Measurements from ENCODE around the gene ROBO1. TPM values are rescaled to one million over a fixed set of nuclear protein-coding genes. Genes with fewer than 3 reads are reported as not detected.
"Not testable (repeated sequence)": the region's sequence is repeated elsewhere in the genome, so short reads cannot be mapped to it uniquely, and the experiment has no call there.

Gene ROBO1
- total RNA-seq, 1 donor from 2014 or later: 71.7 TPM

- H3K4me2 ChIP-seq (ENCODE audit: low read length): no peak overlapping the region
- no peak for FAIRE-seq
These were observed 460.7 kb downstream of the ROBO1 start for GRCh38 chr3:79306934-79307570.

GRCh38 chr3:79299949-79300635 lies 467.7 kb downstream of the ROBO1 start:
- not testable (repeated sequence) for H3K27ac ChIP-seq (ENCODE audit: low read depth, low read length); H3K36me3 ChIP-seq (ENCODE audit: insufficient read depth, low read length); H3K4me1 ChIP-seq (ENCODE audit: insufficient read depth, low read length); H3K27ac Mint-ChIP-seq (ENCODE audit: unreplicated experiment); H3K27me3 Mint-ChIP-seq (ENCODE audit: low read depth, unreplicated experiment); H3K9me3 Mint-ChIP-seq (ENCODE audit: unreplicated experiment); H2AFZ ChIP-seq (ENCODE audit: low read depth, low read length); H3K4me2 ChIP-seq (ENCODE audit: low read length); H3K79me2 ChIP-seq (ENCODE audit: insufficient read depth, low read length); H3K4me3 ChIP-seq (ENCODE audit: insufficient read depth, low read depth, low read length); H3K9ac ChIP-seq (ENCODE audit: low read length); H3K27me3 ChIP-seq (ENCODE audit: insufficient read depth, low read length); H3K9me3 ChIP-seq (ENCODE audit: insufficient read depth, low read depth, low read length); H3K4me1 Mint-ChIP-seq (ENCODE audit: low read depth, unreplicated experiment); FAIRE-seq; H4K20me1 ChIP-seq (ENCODE audit: insufficient read depth, low read length); DNase-seq (ENCODE audit: low read depth); H3K4me3 Mint-ChIP-seq (ENCODE audit: unreplicated experiment); H3K36me3 Mint-ChIP-seq (ENCODE audit: low read depth, unreplicated experiment)

More at GRCh38 chr3:79306934-79307570, 460.7 kb downstream of the ROBO1 start:
- H3K27me3 ChIP-seq (ENCODE audit: insufficient read depth, low read length): no peaks in the 10 kb centered on the region
- no peak overlapping the region for H3K4me3 Mint-ChIP-seq (ENCODE audit: unreplicated experiment)
- DNase-seq (ENCODE audit: low read depth): no peak
- H4K20me1 ChIP-seq (ENCODE audit: insufficient read depth, low read length): no peaks in the 10 kb centered on the region
- no peaks in the 10 kb centered on the region for H3K36me3 ChIP-seq (ENCODE audit: insufficient read depth, low read length)
- no peak overlapping the region for H3K27ac Mint-ChIP-seq (ENCODE audit: unreplicated experiment)
- no peak overlapping the region for H2AFZ ChIP-seq (ENCODE audit: low read depth, low read length)
- H3K79me2 ChIP-seq (ENCODE audit: insufficient read depth, low read length): no peaks in the 10 kb centered on the region
- H3K4me3 ChIP-seq (ENCODE audit: insufficient read depth, low read depth, low read length): no peak overlapping the region
- H3K27me3 Mint-ChIP-seq (ENCODE audit: low read depth, unreplicated experiment): no peaks in the 10 kb centered on the region
- no peaks in the 10 kb centered on the region for H3K36me3 Mint-ChIP-seq (ENCODE audit: low read depth, unreplicated experiment)
- TF ChIP-seq CTCF (IDR thresholded peaks at IDR 0.05; ENCODE audit: insufficient read depth, low read depth, low read length) (no peak), EZH2 (IDR thresholded peaks at IDR 0.05; ENCODE audit: insufficient read depth, low read length) (no peak)
- no peak overlapping the region for H3K27ac ChIP-seq (ENCODE audit: low read depth, low read length)
- H3K4me1 ChIP-seq (ENCODE audit: insufficient read depth, low read length): no peaks in the 10 kb centered on the region
- H3K9ac ChIP-seq (ENCODE audit: low read length): no peak overlapping the region
- no peaks in the 10 kb centered on the region for H3K9me3 Mint-ChIP-seq (ENCODE audit: unreplicated experiment)
- H3K4me1 Mint-ChIP-seq (ENCODE audit: low read depth, unreplicated experiment): no peaks in the 10 kb centered on the region
- H3K9me3 ChIP-seq (ENCODE audit: insufficient read depth, low read depth, low read length): no peaks in the 10 kb centered on the region

GRCh38 chr3:79297245-79297960 lies 470.4 kb downstream of the ROBO1 start:
- peaks cover 7% of the 10 kb centered on the region for H3K4me1 ChIP-seq (ENCODE audit: insufficient read depth, low read length)
- H3K4me2 ChIP-seq (ENCODE audit: low read length): peak overlapping the region; percentile 24
- H3K27me3 ChIP-seq (ENCODE audit: insufficient read depth, low read length): no peaks in the 10 kb centered on the region
- H3K36me3 ChIP-seq (ENCODE audit: insufficient read depth, low read length): no peaks in the 10 kb centered on the region
- no peaks in the 10 kb centered on the region for H3K79me2 ChIP-seq (ENCODE audit: insufficient read depth, low read length)
- Mint-ChIP-seq H3K4me1 (ENCODE audit: low read depth, unreplicated experiment) (peaks cover 9% of the 10 kb centered on the region), H3K9me3 (ENCODE audit: unreplicated experiment) (peaks cover 8% of the 10 kb centered on the region), H3K36me3 (ENCODE audit: low read depth, unreplicated experiment) (no peaks in the 10 kb centered on the region), H3K27me3 (ENCODE audit: low read depth, unreplicated experiment) (no peaks in the 10 kb centered on the region), H3K4me3 (ENCODE audit: unreplicated experiment) (no peak overlapping the region), H3K27ac (ENCODE audit: unreplicated experiment) (no peak overlapping the region)
- no peaks in the 10 kb centered on the region for H4K20me1 ChIP-seq (ENCODE audit: insufficient read depth, low read length)
- DNase-seq (ENCODE audit: low read depth) (peak; percentile 95), FAIRE-seq (peak; percentile 84)
- no peak for TF ChIP-seq EZH2 (IDR thresholded peaks at IDR 0.05; ENCODE audit: insufficient read depth, low read length)
- TF ChIP-seq CTCF (IDR thresholded peaks at IDR 0.05; ENCODE audit: insufficient read depth, low read depth, low read length): no peak
- H3K27ac ChIP-seq (ENCODE audit: low read depth, low read length): peak overlapping the region; percentile 59
- no peak overlapping the region for H3K4me3 ChIP-seq (ENCODE audit: insufficient read depth, low read depth, low read length)
- peak overlapping the region; percentile 17 for H3K9ac ChIP-seq (ENCODE audit: low read length)
- H2AFZ ChIP-seq (ENCODE audit: low read depth, low read length): no peak overlapping the region
- no peaks in the 10 kb centered on the region for H3K9me3 ChIP-seq (ENCODE audit: insufficient read depth, low read depth, low read length)
